Stimulated activated naive CD8-positive, alpha-beta T cell treated with anti-CD3 and anti-CD28 coated beads, Interleukin-15, Interleukin-2, amounts not matched to agents 100 ng/mL and 50 ng/mL, for 24 hours (primary cell): ENCODE measurements around the gene CROCC2.

Source experiments
- H3K27ac Mint-ChIP-seq: one replicate; pipeline ENCODE4 v1.8.0; 2021; ENCODE audit warnings: mild to moderate bottlenecking, mixed read lengths
- H3K27me3 Mint-ChIP-seq: one replicate; pipeline ENCODE4 v1.8.0; 2021; ENCODE audit warnings: mixed read lengths
- H3K36me3 Mint-ChIP-seq: one replicate; pipeline ENCODE4 v1.8.0; 2021; ENCODE audit warnings: low read depth, mixed read lengths
- H3K4me1 Mint-ChIP-seq: one replicate; pipeline ENCODE4 v1.8.0; 2021; ENCODE audit warnings: low read depth, mixed read lengths
- H3K4me3 Mint-ChIP-seq: one replicate; pipeline ENCODE4 v1.8.0; 2021; ENCODE audit warnings: mild to moderate bottlenecking, mixed read lengths
- H3K9me3 Mint-ChIP-seq: one replicate; pipeline ENCODE4 v1.8.0; 2021; ENCODE audit warnings: mixed read lengths

Gene CROCC2

GRCh38 chr2:240873098-240873788 lies 32.9 kb upstream of the CROCC2 start:
- H3K9me3 Mint-ChIP-seq: no peaks in the 10 kb centered on the region
- no peaks in the 10 kb centered on the region for H3K36me3 Mint-ChIP-seq
- H3K27me3 Mint-ChIP-seq: no peaks in the 10 kb centered on the region
- H3K4me3 Mint-ChIP-seq: no peak overlapping the region
- no peaks in the 10 kb centered on the region for H3K4me1 Mint-ChIP-seq
- no peak overlapping the region for H3K27ac Mint-ChIP-seq

GRCh38 chr2:240873805-240874714 lies 32.1 kb upstream of the CROCC2 start:
- no peak overlapping the region for H3K4me3 Mint-ChIP-seq
- H3K27ac Mint-ChIP-seq: no peak overlapping the region
- no peaks in the 10 kb centered on the region for H3K36me3 Mint-ChIP-seq
- no peaks in the 10 kb centered on the region for H3K27me3 Mint-ChIP-seq
- no peaks in the 10 kb centered on the region for H3K4me1 Mint-ChIP-seq
- H3K9me3 Mint-ChIP-seq: no peaks in the 10 kb centered on the region

- Mint-ChIP-seq H3K27ac (no peak overlapping the region), H3K27me3 (no peaks in the 10 kb centered on the region), H3K4me1 (no peaks in the 10 kb centered on the region), H3K36me3 (no peaks in the 10 kb centered on the region), H3K9me3 (no peaks in the 10 kb centered on the region), H3K4me3 (no peak overlapping the region)
Observed at GRCh38 chr2:240874715-240875227, 31.4 kb upstream of the CROCC2 start.

- Mint-ChIP-seq H3K27ac (no peak overlapping the region), H3K27me3 (no peaks in the 10 kb centered on the region), H3K9me3 (no peaks in the 10 kb centered on the region), H3K4me1 (no peaks in the 10 kb centered on the region), H3K36me3 (no peaks in the 10 kb centered on the region), H3K4me3 (no peak overlapping the region)
Observed at GRCh38 chr2:240875228-240876034, 30.7 kb upstream of the CROCC2 start.

GRCh38 chr2:240876035-240876474 lies 30.1 kb upstream of the CROCC2 start:
- no peaks in the 10 kb centered on the region for H3K9me3 Mint-ChIP-seq
- no peaks in the 10 kb centered on the region for H3K4me1 Mint-ChIP-seq
- no peak overlapping the region for H3K4me3 Mint-ChIP-seq
- H3K27me3 Mint-ChIP-seq: no peaks in the 10 kb centered on the region
- no peaks in the 10 kb centered on the region for H3K36me3 Mint-ChIP-seq
- H3K27ac Mint-ChIP-seq: no peak overlapping the region

GRCh38 chr2:240876475-240877251 lies 29.5 kb upstream of the CROCC2 start:
- Mint-ChIP-seq H3K4me3 (no peak overlapping the region), H3K27ac (no peak overlapping the region), H3K27me3 (no peaks in the 10 kb centered on the region), H3K4me1 (no peaks in the 10 kb centered on the region), H3K36me3 (no peaks in the 10 kb centered on the region), H3K9me3 (no peaks in the 10 kb centered on the region)

- Mint-ChIP-seq H3K36me3 (no peaks in the 10 kb centered on the region), H3K9me3 (no peaks in the 10 kb centered on the region), H3K27ac (no peak overlapping the region), H3K4me1 (no peaks in the 10 kb centered on the region), H3K27me3 (peaks cover 1% of the 10 kb centered on the region), H3K4me3 (no peak overlapping the region)
Observed at GRCh38 chr2:240877460-240878340, 28.4 kb upstream of the CROCC2 start.

GRCh38 chr2:240878341-240878936 lies 27.7 kb upstream of the CROCC2 start:
- H3K9me3 Mint-ChIP-seq: no peaks in the 10 kb centered on the region
- no peak overlapping the region for H3K27ac Mint-ChIP-seq
- no peaks in the 10 kb centered on the region for H3K36me3 Mint-ChIP-seq

GRCh38 chr2:240879105-240879504 lies 27.0 kb upstream of the CROCC2 start:
- Mint-ChIP-seq H3K4me1 (no peaks in the 10 kb centered on the region), H3K36me3 (no peaks in the 10 kb centered on the region), H3K27me3 (peaks cover 3% of the 10 kb centered on the region), H3K4me3 (no peak overlapping the region), H3K9me3 (no peaks in the 10 kb centered on the region), H3K27ac (no peak overlapping the region)

More at GRCh38 chr2:240878341-240878936, 27.7 kb upstream of the CROCC2 start:
- H3K4me1 Mint-ChIP-seq: no peaks in the 10 kb centered on the region
- no peak overlapping the region for H3K4me3 Mint-ChIP-seq
- H3K27me3 Mint-ChIP-seq: peaks cover 3% of the 10 kb centered on the region

GRCh38 chr2:240881913-240882312 lies 24.2 kb upstream of the CROCC2 start:
- Mint-ChIP-seq H3K27ac (no peak overlapping the region), H3K9me3 (no peaks in the 10 kb centered on the region), H3K4me3 (no peak overlapping the region), H3K4me1 (no peaks in the 10 kb centered on the region), H3K36me3 (no peaks in the 10 kb centered on the region), H3K27me3 (peaks cover 3% of the 10 kb centered on the region)

GRCh38 chr2:240884221-240884620 lies 21.9 kb upstream of the CROCC2 start:
- Mint-ChIP-seq H3K27ac (no peak overlapping the region), H3K4me1 (no peaks in the 10 kb centered on the region), H3K27me3 (peaks cover 3% of the 10 kb centered on the region), H3K9me3 (no peaks in the 10 kb centered on the region), H3K36me3 (no peaks in the 10 kb centered on the region), H3K4me3 (no peak overlapping the region)

- H3K36me3 Mint-ChIP-seq: no peaks in the 10 kb centered on the region
Observed at GRCh38 chr2:240884745-240885144, 21.4 kb upstream of the CROCC2 start.

GRCh38 chr2:240885566-240885965 lies 20.6 kb upstream of the CROCC2 start:
- H3K4me1 Mint-ChIP-seq: no peaks in the 10 kb centered on the region
- H3K4me3 Mint-ChIP-seq: no peak overlapping the region
- no peak overlapping the region for H3K27ac Mint-ChIP-seq
- no peaks in the 10 kb centered on the region for H3K9me3 Mint-ChIP-seq
- no peaks in the 10 kb centered on the region for H3K36me3 Mint-ChIP-seq
- peaks cover 3% of the 10 kb centered on the region for H3K27me3 Mint-ChIP-seq

More at GRCh38 chr2:240884745-240885144, 21.4 kb upstream of the CROCC2 start:
- Mint-ChIP-seq H3K27me3 (peaks cover 3% of the 10 kb centered on the region), H3K9me3 (no peaks in the 10 kb centered on the region), H3K27ac (no peak overlapping the region), H3K4me3 (no peak overlapping the region), H3K4me1 (no peaks in the 10 kb centered on the region)
